Activated CD8-positive, alpha-beta memory T cell treated with anti-CD3 and anti-CD28 coated beads, Interleukin-2, amount 50 U/mL, for 24 hours (primary cell): ENCODE measurements around the gene MFSD2B.
"Not testable (repeated sequence)": the region's sequence is repeated elsewhere in the genome, so short reads cannot be mapped to it uniquely, and the experiment has no call there.

Experiments used
- DNase-seq: peaks from one replicate; pipeline ENCODE4 v3.0.0-alpha.2; 2020; ENCODE audit errors: extremely low read depth

The MFSD2B gene

DNA sequence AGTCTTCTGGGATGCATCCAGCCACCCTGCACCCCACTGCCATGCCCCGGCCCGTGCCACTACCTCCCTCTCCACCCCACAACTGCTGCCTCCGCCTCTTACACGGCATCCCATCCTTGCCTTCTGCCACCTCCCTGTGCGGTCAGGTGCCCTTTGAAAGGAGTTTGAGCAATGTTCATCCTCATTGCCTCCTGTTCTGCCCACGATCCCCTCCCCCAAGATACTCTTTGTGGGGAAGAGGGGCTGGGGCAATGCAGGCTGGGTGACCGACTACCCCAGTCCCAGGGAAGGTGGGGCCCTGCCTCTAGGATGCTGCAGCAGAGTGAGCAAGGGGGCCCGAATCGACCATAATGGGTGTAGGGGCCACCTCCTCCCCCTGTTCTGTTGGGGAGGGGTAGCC, 8.4 kb downstream of the MFSD2B start:
- DNase-seq = no peak

DNA sequence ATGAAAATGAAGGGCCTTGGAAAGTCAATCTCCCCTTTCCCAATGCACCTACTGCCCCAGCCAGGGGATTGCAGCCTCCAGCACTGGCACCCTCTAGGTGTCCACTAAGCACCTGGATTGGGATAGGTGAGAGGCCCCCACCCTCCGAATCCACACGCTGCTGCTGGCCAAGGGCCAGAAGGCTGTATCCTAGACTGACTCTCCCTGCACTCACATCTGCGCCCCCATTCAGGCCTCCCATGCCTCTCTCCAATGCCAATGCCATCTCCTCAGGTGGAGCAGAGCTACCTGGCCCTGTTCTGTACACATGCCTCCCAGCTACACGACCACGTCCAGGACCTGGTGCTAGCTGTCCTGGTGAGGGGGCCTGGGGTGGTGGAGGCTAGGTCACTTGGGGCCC, 9.8 kb downstream of the MFSD2B start:
- no peak for DNase-seq

DNA sequence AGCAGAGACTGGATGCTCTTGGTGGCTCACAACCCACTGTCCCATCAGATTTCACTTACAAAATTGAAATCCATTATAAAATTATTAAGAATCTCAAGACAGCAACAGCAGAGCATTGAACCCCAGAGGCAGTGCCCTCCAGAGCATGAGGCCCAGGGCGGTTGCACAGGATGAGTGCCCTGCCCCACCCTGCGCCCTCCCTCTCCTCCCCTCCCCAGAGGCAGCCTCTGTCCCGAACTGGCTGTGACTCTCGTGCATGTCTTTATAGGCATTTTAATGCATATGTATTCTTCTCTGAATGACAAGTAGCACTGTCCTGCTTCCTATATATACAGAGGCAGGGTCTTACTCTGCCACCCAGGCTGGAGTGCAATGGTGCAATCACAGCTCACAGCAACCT, 10.4 kb downstream of the MFSD2B start:
- no peak for DNase-seq

GRCh38 chr2:24021122-24021998, 11.5 kb downstream of the MFSD2B start:
- no peak for DNase-seq

DNA sequence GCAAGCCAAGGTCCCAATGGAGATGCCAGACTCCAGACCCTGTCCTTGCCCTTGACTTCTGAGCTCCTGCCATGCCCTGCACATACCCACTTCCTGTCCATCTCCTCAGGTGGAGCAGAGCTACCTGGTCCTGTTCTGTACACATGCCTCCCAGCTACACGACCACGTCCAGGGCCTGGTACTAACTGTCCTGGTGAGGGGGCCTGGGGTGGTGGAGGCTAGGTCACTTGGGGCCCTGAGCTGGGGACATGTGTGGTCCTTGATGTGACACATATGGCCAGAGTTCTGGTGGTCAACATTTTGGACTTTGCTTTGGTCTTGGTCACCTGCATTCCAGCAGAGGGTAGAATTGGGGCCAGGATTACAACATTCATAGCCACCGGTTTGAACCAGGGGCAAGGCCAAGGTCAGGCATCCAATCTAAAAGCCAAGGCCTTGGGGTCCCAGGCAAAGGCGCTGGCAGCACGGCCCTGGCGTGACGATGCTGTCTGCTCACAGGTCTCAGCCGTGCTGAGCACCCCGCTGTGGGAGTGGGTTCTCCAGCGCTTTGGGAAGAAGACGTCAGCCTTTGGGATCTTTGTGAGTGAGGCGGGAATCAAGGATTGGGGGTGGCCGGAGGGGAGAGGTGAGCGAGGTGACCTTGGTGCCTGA, 12.6 kb downstream of the MFSD2B start:
- no peak for DNase-seq

DNA sequence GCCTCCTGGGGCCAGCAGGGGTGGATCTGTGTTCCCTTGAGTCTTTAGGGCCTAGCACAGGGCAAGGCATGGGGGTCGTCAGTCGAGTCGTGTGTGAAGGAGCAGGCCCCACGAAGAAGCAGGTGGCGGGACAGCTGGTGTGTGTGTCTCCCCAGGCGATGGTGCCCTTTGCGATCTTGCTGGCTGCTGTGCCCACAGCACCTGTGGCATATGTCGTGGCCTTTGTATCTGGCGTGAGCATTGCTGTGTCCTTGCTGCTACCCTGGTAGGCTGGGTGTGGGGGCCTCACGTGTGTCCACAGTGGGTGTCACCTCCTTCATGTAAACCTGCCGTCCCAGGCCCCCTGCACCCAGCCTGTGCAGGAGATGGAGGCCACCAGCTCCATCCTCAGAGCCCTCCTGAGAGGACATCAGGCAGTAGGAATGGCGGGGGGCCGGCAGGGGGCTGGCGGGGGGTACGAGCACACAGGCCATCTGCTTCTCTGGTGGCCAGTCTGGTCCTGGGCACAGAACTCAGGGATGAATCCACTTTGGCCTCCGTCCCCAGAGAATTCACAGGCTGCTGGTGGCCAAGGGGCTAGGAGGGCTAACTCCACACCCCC, 13.2 kb downstream of the MFSD2B start:
- DNase-seq = no peak

GRCh38 chr2:24024018-24024417, 14.1 kb downstream of the MFSD2B start:
- DNase-seq = no peak

DNA sequence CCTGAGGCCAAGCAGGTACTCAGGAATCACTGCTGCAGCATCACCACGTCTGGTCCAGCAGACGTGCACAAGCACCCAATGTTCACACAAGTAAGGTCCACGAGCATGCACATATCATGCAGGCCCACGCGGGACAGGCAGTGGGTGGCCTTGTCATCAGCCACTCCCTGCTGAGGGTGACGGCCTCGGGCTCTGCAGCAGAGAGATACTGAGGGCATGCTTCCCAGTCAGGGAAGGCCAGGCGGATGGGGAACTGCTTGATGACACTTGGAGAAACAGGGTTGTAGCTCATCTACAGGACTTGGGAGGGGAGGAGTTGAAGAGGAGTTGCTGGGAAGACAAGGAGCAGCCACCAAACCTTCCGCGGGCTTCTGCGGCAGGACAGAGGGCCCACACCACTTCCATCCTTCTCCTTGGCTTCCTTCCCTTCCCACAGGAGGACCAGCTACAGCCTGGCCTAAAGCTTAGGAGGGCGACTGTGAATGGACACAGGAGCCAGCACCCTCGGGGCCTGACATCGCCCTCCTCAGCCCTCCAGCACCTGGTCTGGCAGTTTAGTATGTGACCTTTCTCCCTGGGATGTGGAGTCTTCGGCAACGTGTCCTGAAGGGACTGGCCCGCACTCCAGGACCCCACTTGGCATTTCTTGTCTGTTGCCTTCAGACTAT, 15.2 kb downstream of the MFSD2B start:
- DNase-seq = no peak

DNA sequence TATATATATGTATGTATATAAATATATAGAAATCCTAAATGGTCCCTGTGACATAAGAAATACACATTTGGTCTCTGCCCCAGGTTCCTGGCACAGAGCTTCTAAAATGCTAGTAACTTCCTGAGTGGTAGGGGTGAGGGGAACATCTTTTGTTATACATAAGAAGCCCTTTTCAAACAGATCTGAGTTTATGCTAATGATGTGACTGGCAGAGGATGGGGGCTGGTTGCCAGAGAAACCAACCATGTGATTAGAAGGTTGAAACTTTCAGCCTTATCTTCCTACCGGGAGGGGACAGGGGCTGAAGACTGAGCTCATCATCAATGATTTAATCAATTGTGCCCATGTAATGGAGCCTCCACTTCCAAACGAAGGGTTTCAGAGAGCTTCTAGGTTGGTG, 16.3 kb downstream of the MFSD2B start:
- DNase-seq = no peak

DNA sequence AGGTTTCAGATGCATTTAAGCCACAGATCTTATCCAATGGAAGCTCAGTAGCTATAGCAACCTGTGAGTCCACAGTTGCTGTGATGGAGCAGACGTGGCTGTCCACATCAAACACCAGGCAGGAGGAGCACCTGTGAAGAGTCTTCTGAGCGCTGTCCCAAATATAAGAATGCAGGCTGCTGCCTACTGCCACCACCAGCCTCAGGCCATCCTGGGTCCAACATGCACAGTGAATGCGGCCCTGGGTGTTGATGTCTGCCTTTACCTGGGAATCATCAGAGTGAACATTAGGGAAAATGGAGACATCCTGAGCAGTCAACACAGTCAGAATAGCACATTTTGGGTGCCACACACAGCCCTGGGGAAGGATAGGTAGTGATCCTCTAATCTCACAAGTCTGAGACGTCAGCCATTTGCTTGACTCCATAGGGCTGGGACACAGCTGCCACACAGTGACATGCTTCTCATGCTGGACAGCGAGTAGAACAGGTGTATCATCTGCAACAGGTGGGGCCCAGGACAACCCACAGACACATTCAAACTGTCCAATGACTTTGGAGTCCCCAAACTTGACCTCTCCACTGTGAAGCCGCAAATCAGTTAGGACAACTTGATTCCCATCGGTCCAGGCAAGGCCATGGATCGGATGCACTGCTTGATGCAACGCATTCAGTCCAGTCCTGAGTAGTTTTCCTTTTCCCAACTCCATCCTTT, 29.1 kb downstream of the MFSD2B start:
- no peak for DNase-seq

GRCh38 chr2:24040511-24040910, 30.6 kb downstream of the MFSD2B start:
- no peak for DNase-seq

DNA sequence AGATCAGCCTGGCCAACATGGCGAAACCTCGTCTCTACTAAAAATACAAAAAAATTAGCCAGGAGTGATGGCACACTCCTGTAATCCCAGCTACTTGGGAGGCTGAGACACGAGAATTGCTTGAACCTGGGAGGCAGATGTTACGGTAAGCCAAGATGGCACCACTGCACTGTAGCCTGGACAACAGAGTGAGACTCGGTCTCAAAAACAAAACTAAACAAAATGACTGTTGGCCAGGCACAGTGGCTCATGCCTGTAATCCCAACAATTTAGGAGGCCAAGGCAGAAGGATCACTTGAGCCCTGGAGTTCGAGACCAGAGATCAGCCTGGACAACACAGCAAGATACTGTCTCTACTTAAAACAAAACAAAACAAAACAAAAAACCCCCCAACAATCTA, 33.2 kb downstream of the MFSD2B start:
- not testable (repeated sequence) for DNase-seq

DNA sequence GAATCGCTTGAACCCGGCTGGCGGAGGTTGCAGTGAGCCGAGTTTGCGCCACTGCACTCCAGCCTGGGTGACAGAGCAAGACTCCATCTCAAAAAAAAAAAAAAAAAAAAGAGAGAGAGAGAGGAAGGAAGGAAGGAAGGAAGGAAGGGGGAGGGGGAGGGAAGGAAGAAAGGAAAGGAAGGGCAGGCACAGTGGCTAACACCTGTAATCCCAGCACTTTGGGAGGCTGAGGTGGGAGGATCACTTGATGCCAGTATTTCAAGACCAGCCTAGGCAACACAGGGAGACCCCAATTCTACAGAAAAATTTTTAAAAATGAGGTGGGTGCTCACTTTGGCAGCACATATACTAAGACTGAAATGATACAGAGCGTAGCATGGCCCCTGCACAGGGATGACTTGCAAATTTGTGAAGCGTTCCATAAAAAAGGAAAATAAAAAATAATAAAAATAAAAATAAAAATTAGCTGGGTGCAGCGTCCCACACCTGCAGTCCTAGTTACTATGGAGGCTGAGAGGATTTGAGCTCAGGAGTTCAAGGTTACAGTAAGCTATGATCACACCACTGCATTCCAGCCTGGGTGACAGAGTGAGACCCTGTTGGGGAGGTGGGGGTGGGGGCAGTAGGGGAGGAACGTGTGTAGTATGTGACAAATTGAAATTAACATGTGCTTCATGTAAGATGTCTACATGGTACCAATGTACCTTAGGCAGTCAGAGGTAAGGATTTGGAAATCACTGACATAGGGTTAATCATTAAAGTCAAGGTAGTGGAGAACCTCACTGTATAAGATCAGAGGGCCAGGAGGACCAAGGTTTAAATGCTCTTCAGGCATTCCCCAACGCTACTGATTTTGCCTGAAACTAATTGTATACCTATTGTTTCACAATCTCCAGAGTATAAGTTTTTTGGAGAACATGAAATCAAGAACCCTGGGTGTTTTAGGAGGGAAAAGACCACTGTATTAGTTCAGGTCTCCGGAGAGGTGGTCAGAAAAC, 35.9 kb downstream of the MFSD2B start:
- no peak for DNase-seq

GRCh38 chr2:24046599-24046929, 36.7 kb downstream of the MFSD2B start:
- DNase-seq = no peak

GRCh38 chr2:24046930-24047702, 37.2 kb downstream of the MFSD2B start, which contains the start of gene WDCP:
TSS of gene WDCP (minus strand) at chr2:24047391. CDS start at chr2:24039494, 7,897 bp downstream.
- peak; percentile 87 for DNase-seq

GRCh38 chr2:24047703-24048033, 37.8 kb downstream of the MFSD2B start:
- no peak for DNase-seq

DNA sequence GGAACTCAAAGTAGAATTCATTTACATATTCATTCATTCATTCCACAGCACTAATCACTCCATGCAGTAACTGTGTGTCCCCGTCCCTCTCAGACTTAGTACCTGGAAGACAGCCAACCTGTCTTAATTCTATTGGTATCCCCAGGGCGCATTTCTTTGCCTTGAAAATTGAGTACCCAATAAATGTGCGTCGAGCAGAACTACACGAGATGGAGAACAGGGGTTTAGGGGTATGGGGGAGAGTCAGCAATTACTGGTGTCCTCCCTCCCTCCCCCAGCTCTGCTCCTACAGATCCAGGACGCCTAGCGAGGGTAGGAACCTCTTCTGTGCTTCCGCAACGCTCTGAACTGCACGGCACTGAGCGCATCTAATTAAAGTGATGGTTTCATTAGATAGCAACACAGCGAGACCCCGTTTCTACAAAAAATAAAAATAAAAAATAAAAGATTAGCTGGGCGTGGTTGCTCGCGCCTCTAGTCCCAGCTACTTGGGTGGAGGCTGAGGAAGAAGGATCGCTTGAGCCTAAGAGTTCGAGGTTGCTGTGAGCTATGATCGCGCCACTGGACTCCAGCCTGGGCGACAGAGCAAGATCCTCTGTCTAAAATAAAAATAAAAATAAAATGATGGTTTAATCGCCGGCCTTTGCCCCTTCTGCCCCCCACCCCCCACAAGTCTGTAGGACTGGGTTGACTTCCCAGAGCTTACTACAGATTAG, 39.0 kb downstream of the MFSD2B start:
- no peak for DNase-seq

GRCh38 chr2:24049485-24050021, 39.7 kb downstream of the MFSD2B start, which contains the start of gene FKBP1B:
TSS of gene FKBP1B (plus strand) at chr2:24049741. CDS start at chr2:24049850, 109 bp downstream.
- DNase-seq = peak; percentile 14
